Activated effector memory CD4-positive, alpha-beta T cell treated with anti-CD3 and anti-CD28 coated beads, Interleukin-2, amount 50 U/mL, for 16 hours (primary cell): Measurements from ENCODE around the gene MPIG6B.
"Not testable (repeated sequence)": the region's sequence is repeated elsewhere in the genome, so short reads cannot be mapped to it uniquely, and the experiment has no call there.

Source experiments
- DNase-seq: peaks from one replicate; pipeline ENCODE4 v3.0.0-alpha.2; 2020

The MPIG6B gene

DNA sequence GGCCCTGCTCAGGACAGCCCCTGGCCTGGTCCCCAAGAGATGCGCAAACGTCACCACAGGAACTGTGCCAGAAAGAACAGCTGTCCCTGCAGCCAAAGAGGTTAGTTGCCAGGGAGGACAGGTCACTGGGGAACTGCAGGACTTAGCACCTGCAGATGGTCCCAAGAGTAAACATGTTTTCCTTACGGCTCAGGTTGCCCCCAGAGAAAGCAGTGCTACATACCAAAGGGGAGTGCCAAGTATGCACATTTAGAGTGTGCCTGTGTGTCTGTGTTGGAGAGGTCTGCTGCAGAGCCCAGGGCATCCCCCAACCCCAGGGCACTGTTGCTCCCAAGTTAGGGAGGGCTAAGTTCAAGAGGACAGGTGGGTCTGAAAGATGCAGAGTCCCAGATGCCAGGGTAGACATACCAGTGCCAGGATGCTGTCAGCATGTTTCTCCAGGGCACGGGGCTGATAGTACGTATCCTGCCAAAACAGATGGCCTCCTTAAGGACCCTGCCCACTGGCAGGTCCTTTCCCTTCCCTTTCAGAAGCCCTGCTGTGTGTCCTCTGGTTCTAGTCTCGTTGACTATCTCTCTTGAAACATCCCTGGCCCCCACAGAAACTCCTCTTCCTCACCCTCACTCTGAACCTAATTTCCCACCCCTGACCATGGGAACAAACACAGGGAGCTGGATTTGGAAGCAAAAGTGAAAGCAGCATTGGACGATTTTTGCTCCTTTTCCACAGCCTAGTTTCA is 21.3 kb upstream of the MPIG6B start:
- no peak for DNase-seq

DNA sequence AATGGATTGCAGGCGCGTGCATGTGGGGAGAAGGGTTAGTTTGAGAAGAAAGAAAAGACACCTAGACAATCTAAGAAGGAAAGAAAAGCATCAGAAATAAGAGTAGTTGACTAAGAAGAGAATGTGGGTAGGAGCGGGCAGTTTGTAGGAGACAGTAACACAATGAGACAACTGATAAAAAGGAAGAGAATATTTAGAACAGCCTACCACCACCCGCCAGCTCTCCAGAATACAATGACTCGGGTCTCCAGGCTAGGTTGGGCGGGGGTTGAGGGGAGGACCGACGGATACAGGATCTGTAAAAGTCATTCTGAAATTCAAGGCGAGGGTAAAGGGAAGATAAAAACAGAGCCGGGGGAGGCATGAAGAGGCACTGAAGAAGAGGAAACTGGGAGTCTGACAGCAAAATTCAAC is 20.8 kb upstream of the MPIG6B start:
- DNase-seq: peak; percentile 76

DNA sequence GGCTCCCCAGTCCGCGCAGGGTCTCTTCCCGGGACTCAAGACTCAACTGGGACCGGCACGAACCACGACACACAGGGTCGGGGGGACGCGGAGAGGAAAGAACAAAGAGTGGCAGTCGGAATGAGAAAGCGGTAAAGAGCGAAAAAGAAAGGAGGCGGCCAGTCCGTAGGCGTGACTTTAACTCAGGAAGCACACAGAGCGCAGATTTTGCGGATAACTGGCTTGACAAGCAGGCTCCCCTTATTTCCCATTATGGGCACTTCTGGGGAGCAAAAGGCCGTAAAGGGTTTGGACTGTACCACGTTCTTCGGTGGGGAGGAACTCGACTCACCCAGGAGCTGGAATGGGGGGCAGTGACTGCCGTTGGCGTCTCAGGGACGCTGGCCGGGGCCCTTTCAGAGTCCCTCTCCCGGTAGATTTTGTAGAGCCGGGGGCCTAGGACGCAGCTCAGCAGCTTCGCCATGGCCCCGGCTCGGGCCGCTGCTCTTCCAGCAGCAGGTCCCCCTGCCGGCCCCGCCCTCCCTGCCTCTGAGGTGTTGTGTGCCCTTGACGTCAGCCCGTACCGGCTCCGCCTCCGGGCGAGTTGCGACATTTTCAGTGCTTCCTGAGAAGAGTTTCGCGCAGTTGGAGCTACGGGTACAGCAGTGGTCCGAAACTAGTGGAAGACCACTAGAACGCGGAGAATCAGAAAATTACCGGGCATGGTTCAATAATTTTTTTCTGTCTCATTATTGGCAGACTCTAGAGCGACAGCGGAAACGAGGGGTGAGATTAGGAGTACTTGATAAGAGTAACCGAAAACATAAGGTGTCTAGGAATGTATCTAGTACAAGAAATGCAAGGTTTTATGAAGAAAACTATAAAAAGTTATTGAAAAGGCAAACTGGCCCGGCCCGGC is 20.1 kb upstream of the MPIG6B start, which contains the start of gene ABHD16A:
ABHD16A (minus strand) TSS at position 506 of the 898 bp plus-strand sequence; CDS start at position 463, 43 bp downstream.
- peak; percentile 98 for DNase-seq

GRCh38 chr6:31705931-31706330 is 17.2 kb upstream of the MPIG6B start:
- no peak for DNase-seq

- no peak for DNase-seq
Measured at GRCh38 chr6:31706599-31706998, 16.6 kb upstream of the MPIG6B start, which contains the start of gene LY6G6F. LY6G6F (plus strand) TSS chr6:31706866; CDS start chr6:31706907, 41 bp downstream.

DNA sequence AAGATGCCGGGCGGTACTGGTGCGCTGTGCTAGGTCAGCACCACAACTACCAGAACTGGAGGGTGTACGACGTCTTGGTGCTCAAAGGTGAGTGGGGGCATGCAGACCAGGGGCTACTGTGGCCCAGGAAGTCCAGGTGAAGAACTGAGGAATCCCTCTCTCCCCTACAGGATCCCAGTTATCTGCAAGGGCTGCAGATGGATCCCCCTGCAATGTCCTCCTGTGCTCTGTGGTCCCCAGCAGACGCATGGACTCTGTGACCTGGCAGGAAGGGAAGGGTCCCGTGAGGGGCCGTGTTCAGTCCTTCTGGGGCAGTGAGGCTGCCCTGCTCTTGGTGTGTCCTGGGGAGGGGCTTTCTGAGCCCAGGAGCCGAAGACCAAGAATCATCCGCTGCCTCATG is 15.5 kb upstream of the MPIG6B start:
- DNase-seq: no peak

- DNase-seq: no peak
Measured at GRCh38 chr6:31708224-31708623, 14.9 kb upstream of the MPIG6B start.

- DNase-seq: not testable (repeated sequence)
Measured at GRCh38 chr6:31709157-31709556, 14.0 kb upstream of the MPIG6B start.

- DNase-seq: no peak
Measured at GRCh38 chr6:31710523-31711219, 12.5 kb upstream of the MPIG6B start.

DNA sequence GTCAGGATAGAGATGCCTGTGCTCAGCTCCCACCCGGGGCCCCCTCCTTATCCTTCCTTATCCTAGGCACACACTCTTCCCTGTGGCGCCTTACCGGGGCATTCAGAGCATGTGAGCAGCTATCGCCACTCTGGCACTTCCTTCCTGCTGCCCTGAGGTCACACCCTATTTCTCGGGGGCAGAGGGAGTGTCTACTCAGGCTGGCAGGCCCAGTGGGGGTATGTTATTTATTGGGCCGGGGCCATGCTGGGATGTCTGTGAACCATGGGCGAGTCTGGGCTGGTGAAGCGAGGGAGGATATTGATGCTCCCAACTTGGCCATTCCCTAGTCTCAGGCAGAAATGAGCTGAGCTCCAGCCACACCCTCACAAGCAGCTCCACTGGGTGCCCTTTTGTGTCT is 11.9 kb upstream of the MPIG6B start:
- DNase-seq: no peak

- DNase-seq: no peak
Measured at GRCh38 chr6:31712296-31712695, 10.9 kb upstream of the MPIG6B start.

GRCh38 chr6:31713465-31713864 is 9.7 kb upstream of the MPIG6B start:
- no peak for DNase-seq

DNA sequence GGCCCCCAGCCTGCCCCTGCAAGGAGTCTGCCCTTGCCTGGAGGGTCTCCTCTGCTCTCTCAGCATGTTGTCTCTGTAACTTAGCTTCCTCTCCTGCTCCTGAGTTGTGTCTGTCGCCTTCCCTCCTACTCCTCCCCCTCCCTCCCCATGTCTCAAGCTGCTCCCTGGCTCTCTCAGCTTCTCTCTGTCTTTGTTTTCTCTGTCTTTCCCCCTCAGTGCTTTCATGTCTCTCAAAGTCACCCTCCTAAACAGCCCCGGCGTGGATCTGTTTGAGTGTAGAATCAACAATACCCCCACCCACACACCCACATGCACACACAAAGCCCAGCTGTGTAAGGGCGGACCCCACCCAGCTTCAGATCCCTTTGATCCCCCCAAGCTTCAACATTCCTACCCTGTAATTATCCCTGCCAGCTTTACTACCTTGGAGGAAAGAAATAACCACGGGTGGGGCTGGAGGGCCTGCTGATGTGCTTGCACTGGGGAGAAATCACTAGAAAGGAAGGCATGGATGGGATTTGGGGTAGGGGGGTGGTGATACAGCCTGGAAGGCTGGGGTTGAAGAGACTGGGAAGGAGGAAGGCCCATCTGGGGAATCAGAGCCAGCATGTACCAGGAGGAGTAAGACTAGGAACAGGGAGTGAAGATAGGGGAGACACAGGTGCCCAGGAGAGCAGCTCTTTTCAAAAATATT is 9.0 kb upstream of the MPIG6B start:
- DNase-seq: no peak

GRCh38 chr6:31715022-31715958 is 7.9 kb upstream of the MPIG6B start, which contains the start of gene LY6G6D:
LY6G6D (plus strand) TSS chr6:31715348; CDS start chr6:31715356, 8 bp downstream.
- no peak for DNase-seq

DNA sequence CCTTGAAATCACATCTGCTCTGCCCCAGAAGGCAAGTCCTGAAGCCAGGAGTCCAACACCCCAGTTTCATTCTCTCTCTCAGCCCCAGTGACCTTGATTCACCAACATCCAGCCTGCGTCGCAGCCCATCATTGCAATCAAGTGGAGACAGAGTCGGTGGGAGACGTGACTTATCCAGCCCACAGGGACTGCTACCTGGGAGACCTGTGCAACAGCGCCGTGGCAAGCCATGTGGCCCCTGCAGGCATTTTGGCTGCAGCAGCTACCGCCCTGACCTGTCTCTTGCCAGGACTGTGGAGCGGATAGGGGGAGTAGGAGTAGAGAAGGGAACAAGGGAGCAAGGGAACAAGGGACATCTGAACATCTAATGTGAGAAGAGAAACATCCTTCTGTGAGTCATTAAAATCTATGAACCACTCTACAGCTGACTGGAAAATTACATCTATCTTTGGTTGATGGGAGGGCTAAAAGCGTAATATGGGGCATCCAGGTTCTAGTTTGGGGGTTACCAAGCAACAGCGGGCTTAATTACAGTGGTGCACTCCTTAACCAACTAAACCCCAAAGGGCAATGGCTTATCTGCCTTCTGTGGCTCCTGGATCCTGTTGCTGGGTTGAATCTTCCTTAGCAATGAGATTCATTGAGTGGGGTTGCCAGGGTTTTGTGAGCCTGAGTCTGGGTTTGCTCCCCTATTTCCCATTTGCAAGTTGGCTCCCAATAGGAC is 5.5 kb upstream of the MPIG6B start:
- no peak for DNase-seq

GRCh38 chr6:31718265-31718664 is 4.9 kb upstream of the MPIG6B start:
- DNase-seq: no peak

GRCh38 chr6:31719001-31719400 is 4.2 kb upstream of the MPIG6B start:
- no peak for DNase-seq

- DNase-seq: no peak
Measured at GRCh38 chr6:31720196-31720770, 2.9 kb upstream of the MPIG6B start.

- DNase-seq: no peak
Measured at GRCh38 chr6:31721351-31722020, 1.7 kb upstream of the MPIG6B start, which contains the start of gene LY6G6C. LY6G6C (minus strand) TSS chr6:31721746; CDS start chr6:31721679, 67 bp downstream.
